K562 (cell line): ENCODE data around the gene ABHD14A. TPM values are rescaled to one million over a fixed set of nuclear protein-coding genes. Genes with fewer than 3 reads are reported as not detected.

Source experiments
- CHAMP1 ChIP-seq: fragments of 450-650 bp; IDR thresholded peaks from 2 replicates; pipeline ENCODE4 v1.6.1; 2016; ENCODE audit warnings: mild to moderate bottlenecking
- DEAF1 ChIP-seq: fragments of 450-650 bp; formaldehyde crosslinking; IDR thresholded peaks from 2 replicates; pipeline ENCODE4 v1.4.0; 2020; ENCODE audit warnings: mild to moderate bottlenecking, moderate library complexity
- DMBX1 ChIP-seq: fragments of 250-450 bp; sonication (Bioruptor Pico); IDR thresholded peaks from 2 replicates; pipeline ENCODE4 v1.8.0; 2022; ENCODE audit warnings: inconsistent platforms, mild to moderate bottlenecking, moderate library complexity, borderline replicate concordance
- HDAC2 ChIP-seq: fragments of 450-650 bp; IDR thresholded peaks from 2 replicates; pipeline ENCODE4 v1.6.1; 2016; ENCODE audit warnings: mild to moderate bottlenecking
- NCOA1 ChIP-seq: fragments of 450-650 bp; IDR thresholded peaks from 2 replicates; pipeline ENCODE4 v1.6.1; 2016; ENCODE audit warnings: low read depth
- NR1H2 ChIP-seq: sonication (generic); formaldehyde crosslinking; IDR thresholded peaks from 2 replicates; pipeline ENCODE4 v1.4.0; 2020; ENCODE audit warnings: mild to moderate bottlenecking, missing genetic modification reagents
- PRMT5 ChIP-seq: sonication (generic); formaldehyde crosslinking; IDR thresholded peaks from 2 replicates; pipeline ENCODE4 v1.5.0; 2020; ENCODE audit warnings: missing genetic modification reagents
- RREB1 ChIP-seq: fragments of 250-450 bp; sonication (Bioruptor Pico); IDR thresholded peaks from 2 replicates; pipeline ENCODE4 v1.4.0; 2020
- SPI1 ChIP-seq: IDR thresholded peaks from 2 replicates; pipeline ENCODE4 v1.6.1; 2011; ENCODE audit warnings: low read depth, low read length, control low read depth, borderline replicate concordance
- ZC3H8 ChIP-seq: fragments of 450-650 bp; IDR thresholded peaks from 2 replicates; pipeline ENCODE4 v1.6.1; 2017
- ZNF766 ChIP-seq: fragments of 200-800 bp; sonication (Bioruptor generic); conservative IDR thresholded peaks from 2 replicates; pipeline ENCODE4 v1.6.1; 2016; ENCODE audit warnings: missing genetic modification characterization, missing compliant biosample characterization
- polyA plus RNA-seq, 8 experiments: library from polyadenylated mRNA; depleted of rRNA in 4 of 8; stranded (reverse) in 5 of 8; unstranded in 3 of 8; fragments of >200 nt; fragmentation: Nextera tagmentation in 2 of 8; fragmentation: Illumina TruSeq in 1 of 8; extraction: Ambion mirVana in 2 of 8; extraction: Trizol in 1 of 8; gene quantifications; 2 replicates each; pipeline versions ENCODE4 v1.2.1 to v1.2.3, GENCODE V29; 2011 to 2014; ENCODE audit warnings: inconsistent platforms in 1 of 8, missing spikeins in 1 of 8
- total RNA-seq, 7 experiments: library from RNA; depleted of rRNA in 6 of 7; stranded (reverse); fragments of >200 nt in 6 of 7; fragmentation: Illumina TruSeq in 2 of 7; extraction: Trizol in 2 of 7; gene quantifications; 2 replicates each; pipeline versions ENCODE4 v1.2.1 to v1.2.3, GENCODE V29; 2011 to 2021; ENCODE audit warnings: low replicate concordance in 1 of 7
- TF ChIP-seq, protein P1 (sequence below): fragments of 150-350 bp; IDR thresholded peaks from 2 replicates; pipeline ENCODE4 v1.6.1; 2014; ENCODE audit warnings: low read depth, mild to moderate bottlenecking, low read length, borderline replicate concordance

Gene ABHD14A
- total and polyA plus RNA-seq, 9 of the 15 experiments (the other 6 are each of a cell fraction or from before 2014, with no cell fraction given), result 0.90 to 10.5 (median 8.3) TPM

DNA sequence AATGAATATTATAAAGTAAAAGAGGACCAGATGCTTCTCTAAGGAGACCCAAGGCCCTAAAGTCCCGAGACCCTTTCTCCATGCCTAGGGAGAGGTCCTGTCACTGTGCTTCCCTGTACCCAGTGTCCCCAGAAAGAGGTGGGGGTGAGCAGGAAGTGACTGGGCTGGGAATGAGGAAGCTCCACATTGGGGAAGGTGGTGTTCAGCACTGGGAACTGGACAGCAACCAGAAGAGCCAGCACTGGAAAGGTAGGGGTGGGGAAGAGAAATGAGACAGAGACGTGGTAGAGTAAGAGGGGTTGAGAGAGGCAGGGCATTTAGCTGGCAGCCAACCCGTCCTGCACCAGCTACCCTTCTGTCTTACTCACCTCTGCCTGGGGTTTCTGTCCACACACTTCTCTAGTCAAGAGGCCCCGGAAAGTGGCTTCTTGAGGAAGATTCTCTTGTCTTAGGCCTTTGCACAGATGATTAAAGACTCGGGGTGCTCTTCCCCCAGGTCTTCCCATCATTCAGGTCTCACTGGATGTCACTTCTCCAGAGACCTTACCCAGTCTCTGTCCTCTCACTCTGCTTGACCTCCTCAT lies 45.4 kb upstream of the ABHD14A start (continued):
- TF ChIP-seq, protein P1, sequence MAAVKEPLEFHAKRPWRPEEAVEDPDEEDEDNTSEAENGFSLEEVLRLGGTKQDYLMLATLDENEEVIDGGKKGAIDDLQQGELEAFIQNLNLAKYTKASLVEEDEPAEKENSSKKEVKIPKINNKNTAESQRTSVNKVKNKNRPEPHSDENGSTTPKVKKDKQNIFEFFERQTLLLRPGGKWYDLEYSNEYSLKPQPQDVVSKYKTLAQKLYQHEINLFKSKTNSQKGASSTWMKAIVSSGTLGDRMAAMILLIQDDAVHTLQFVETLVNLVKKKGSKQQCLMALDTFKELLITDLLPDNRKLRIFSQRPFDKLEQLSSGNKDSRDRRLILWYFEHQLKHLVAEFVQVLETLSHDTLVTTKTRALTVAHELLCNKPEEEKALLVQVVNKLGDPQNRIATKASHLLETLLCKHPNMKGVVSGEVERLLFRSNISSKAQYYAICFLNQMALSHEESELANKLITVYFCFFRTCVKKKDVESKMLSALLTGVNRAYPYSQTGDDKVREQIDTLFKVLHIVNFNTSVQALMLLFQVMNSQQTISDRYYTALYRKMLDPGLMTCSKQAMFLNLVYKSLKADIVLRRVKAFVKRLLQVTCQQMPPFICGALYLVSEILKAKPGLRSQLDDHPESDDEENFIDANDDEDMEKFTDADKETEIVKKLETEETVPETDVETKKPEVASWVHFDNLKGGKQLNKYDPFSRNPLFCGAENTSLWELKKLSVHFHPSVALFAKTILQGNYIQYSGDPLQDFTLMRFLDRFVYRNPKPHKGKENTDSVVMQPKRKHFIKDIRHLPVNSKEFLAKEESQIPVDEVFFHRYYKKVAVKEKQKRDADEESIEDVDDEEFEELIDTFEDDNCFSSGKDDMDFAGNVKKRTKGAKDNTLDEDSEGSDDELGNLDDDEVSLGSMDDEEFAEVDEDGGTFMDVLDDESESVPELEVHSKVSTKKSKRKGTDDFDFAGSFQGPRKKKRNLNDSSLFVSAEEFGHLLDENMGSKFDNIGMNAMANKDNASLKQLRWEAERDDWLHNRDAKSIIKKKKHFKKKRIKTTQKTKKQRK, result no peak
- TF ChIP-seq DEAF1 (CRISPR knock-in tag), result no peak
- peak; percentile 26; the same call in 1 of the 2 replicates for TF ChIP-seq CHAMP1
- TF ChIP-seq PRMT5 (CRISPR knock-in tag), result peak; percentile 74; the same call in 1 of the 2 replicates
- no peak for TF ChIP-seq RREB1 (CRISPR knock-in tag)
- TF ChIP-seq ZNF766 (CRISPR knock-in tag), result 0 out of 2 replicates have a peak, but pooled peaks have one; percentile 31
- TF ChIP-seq SPI1, result peak; percentile 4; the same call in 1 of the 2 replicates
- TF ChIP-seq NCOA1, result 0 out of 2 replicates have a peak, but pooled peaks have one; percentile 39
- TF ChIP-seq DMBX1 (CRISPR knock-in tag), result peak; percentile 55; the same call in 1 of the 2 replicates
- TF ChIP-seq ZC3H8, result no peak
- no peak for TF ChIP-seq NR1H2 (CRISPR knock-in tag)
- peak; percentile 51; the same call in 1 of the 2 replicates for TF ChIP-seq HDAC2
